GM21381 (cell line): ENCODE results near the gene TMEM50A.
"Not testable (repeated sequence)": the region's sequence is repeated elsewhere in the genome, so short reads cannot be mapped to it uniquely, and the experiment has no call there.

Experiments
- ATAC-seq: cut with Tn5 transposase; IDR thresholded peaks from one replicate; pipeline ENCODE4 v1.9.1; 2021; ENCODE audit warnings: mild to moderate bottlenecking, moderate library complexity; ENCODE audit not compliant: unreplicated experiment

The TMEM50A gene

DNA sequence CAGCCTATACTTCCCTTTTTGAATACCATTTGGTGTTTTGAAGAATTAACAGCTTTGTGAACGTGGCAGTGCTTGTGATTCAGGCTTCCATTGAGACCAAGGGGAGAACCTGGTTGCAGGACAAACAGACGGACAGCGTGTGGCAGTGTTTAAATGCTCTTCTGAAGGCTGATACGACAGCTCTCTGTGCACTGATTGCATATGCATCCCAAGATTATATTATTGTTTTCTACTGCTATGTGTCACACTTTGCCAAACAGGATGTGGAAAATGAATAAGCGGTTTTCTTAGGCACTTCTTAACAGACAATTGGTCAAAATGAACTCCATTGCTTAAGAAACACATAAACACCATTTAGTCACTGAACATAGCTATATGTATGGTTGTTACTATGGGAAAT lies 8.2 kb upstream of the TMEM50A start:
- ATAC-seq, result not testable (repeated sequence)

DNA sequence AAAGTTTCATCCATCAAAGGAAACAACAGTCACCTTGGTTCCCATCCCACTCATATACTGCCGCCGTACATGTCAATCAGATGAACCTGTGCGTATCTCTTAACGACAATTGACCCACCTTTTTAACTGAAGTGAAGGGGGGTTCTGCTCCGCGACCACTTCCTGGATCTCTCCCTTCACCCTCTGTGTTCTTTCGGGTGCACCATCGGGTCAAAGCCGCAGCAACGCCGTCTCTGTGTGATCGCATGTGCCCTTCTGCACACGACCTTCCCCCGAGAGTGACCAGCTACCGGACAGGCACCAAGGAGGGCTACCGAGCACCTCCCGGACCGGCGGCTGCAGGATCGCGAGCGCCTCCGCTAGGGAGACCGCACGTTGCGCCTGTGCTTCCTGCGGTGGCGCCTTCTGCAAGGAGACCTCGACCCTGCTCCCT lies 1.2 kb upstream of the TMEM50A start:
- ATAC-seq, result not testable (repeated sequence)

DNA sequence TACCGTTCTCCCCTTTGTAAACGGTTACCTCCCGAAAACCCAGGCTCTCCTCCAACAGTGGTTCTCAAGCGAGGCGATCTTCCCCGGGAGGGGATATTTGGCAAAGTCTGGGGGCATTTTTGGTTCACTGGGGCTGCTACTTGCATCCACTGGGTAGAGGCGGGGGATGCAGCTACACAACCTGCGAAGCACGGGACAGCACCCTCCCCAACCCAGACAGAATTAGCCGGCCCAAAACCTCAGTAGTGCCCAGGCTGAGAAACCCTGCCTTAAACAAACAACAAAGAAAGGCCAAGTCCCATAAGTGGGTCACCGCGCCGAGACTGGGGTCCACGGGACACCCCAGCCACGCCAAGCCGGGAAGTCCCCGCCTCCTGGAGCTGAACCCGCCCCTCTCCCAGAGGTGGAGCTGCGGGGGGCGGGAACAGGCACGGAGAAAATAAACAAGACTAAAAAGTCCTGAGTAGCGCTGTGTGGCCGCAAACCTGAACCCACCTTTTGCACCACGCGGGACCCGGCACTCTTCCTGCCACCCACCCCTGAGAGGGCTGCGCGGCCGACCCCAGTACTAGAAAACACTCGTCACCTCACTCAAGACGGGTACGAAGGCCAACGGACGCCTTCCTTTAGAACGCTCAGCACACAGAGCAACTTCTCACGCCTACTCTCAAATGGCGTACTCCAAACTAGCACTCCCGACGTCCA lies 499 bp upstream of the TMEM50A start:
- ATAC-seq, result peak; percentile 38

DNA sequence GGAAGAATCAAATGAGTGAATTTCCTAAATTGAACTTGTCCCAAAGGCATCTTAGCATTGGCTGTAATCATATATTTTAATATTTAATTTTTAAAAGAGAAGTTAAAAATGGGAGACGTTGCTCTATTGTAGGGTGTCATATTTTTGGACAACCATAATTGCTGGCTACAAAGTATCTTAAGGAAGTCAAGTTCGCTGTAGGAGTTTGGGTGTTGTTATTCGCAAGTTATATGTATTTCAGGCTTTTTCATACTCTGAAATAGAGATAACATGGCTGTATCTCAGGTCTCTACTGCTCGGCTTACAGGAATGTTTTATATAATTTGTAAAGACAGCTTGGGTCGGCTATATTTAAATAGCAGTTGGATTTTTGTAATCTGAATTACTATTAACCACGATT lies 852 bp downstream of the TMEM50A start:
- ATAC-seq, result no peak

DNA sequence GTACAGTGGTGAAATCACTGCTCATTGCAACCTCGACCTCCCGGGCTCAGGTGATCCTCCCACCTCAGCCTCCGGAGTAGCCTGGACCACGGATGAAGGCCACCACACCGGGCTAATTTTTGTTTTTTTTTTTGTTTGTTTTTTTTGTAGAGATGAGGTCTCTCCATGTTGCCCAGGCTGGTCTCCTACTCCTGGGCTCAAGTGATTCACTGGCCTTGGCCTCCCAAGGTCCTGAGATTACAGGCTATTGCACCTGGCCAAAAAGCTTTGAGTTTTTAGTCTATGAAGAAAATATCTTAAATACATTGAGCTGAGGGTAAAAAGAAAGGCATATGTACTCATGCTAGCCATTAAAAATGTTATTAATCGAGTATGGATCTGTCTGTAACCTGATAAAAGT lies 3.6 kb downstream of the TMEM50A start:
- ATAC-seq, result no peak

DNA sequence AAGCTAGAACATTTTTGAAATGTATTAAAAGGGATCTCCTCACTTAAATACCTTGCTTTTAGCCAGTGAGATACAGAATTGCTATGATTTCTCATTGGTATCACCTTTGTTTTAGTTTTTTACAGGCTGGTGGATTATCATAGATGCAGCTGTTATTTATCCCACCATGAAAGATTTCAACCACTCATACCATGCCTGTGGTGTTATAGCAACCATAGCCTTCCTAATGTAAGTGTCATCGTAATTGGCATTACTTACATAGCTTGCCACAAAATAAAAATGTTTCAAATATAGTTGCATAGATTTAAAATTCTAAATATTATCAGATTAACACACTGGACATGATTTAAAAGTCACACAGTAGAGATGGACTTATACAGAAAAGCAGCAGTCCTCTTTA lies 4.7 kb downstream of the TMEM50A start:
- no peak for ATAC-seq

- no peak for ATAC-seq
Measured at GRCh38 chr1:25343872-25344271, 5.7 kb downstream of the TMEM50A start.

GRCh38 chr1:25347556-25347955 lies 9.4 kb downstream of the TMEM50A start:
- ATAC-seq, result no peak

DNA sequence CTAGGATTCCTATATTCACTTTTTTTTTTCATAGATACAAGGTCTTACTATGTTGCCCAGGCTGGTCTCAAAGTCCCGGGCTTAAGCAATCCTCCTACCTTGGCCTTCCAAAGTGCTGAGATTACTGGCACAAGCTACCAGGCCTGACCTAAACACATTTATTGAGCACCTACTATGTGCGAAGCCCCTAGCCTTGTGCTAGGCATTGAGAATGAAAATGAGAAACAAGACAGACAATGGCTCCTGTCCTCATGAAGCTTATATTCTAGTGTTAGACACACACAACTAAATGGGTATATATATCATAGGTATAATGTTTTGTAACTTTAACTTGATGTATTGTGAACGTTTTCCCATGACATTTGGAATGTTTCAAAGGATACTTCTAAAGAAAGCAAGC lies 11.5 kb downstream of the TMEM50A start:
- no peak for ATAC-seq

- ATAC-seq, result no peak
Measured at GRCh38 chr1:25355841-25356395, 17.8 kb downstream of the TMEM50A start.

- ATAC-seq, result no peak
Measured at GRCh38 chr1:25356441-25356840, 18.3 kb downstream of the TMEM50A start.

DNA sequence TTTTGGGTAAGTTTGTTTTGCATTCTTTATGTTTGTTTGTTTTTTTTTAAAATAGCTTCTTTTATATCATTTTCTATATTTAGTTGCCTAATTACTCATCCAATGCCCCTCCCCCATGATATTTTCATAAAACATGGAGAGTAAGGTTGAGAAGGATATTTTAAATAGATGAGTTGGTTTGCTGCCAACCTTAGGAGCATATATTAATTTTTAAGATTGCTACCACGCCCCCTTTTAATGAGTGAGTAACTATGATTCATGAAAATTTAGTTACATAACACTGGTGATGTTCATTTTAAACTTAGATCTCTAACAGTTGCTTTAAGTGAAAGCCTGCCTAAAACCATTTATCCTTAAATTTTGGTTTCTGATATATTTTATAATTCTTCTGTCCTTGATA lies 18.7 kb downstream of the TMEM50A start:
- ATAC-seq, result no peak

DNA sequence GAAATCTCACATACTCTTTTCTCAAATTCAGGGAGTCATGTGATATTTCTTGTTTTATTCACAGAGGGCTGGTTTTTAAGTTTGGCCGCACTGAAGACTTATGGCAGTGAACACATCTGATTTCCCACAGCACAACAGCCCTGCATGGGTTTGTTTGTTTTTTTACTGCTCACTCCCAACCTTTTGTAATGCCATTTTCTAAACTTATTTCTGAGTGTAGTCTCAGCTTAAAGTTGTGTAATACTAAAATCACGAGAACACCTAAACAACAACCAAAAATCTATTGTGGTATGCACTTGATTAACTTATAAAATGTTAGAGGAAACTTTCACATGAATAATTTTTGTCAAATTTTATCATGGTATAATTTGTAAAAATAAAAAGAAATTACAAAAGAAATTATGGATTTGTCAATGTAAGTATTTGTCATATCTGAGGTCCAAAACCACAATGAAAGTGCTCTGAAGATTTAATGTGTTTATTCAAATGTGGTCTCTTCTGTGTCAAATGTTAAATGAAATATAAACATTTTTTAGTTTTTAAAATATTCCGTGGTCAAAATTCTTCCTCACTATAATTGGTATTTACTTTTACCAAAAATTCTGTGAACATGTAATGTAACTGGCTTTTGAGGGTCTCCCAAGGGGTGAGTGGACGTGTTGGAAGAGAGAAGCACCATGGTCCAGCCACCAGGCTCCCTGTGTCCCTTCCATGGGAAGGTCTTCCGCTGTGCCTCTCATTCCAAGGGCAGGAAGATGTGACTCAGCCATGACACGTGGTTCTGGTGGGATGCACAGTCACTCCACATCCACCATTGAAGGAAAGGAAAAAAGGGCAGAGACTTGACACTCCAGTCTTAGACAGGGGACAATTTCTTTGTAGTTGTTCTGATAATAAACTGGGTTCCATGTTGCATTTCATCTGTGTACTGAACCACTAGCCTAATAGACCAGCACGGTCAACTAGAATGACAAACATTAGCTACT lies 22.8 kb downstream of the TMEM50A start:
- no peak for ATAC-seq

DNA sequence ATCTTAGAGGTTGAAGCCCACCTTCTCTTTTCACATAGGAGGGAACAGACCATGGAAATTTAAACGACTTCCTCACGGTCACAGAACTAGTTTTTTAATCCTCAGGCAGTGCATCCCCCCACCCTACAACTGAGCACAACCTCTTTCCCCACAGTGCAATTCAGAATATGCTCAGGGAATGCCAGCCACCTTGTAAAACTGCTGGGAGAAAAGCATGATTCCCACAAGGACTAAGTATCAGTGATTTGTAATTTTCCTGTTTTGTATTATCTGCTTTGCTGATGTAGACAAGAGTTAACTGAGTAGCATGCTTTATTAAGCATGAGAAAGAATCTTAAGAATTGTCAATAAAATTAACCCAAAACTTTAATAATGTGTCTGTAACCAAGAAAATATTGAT lies 23.8 kb downstream of the TMEM50A start:
- ATAC-seq, result no peak

GRCh38 chr1:25362634-25363559 lies 24.8 kb downstream of the TMEM50A start:
- not testable (repeated sequence) for ATAC-seq

GRCh38 chr1:25369241-25369640 lies 31.1 kb downstream of the TMEM50A start:
- no peak for ATAC-seq

- not testable (repeated sequence) for ATAC-seq
Measured at GRCh38 chr1:25369691-25370271, 31.6 kb downstream of the TMEM50A start.

- ATAC-seq, result not testable (repeated sequence)
Measured at GRCh38 chr1:25371757-25372156, 33.6 kb downstream of the TMEM50A start.

GRCh38 chr1:25378367-25378766 lies 40.2 kb downstream of the TMEM50A start:
- ATAC-seq, result not testable (repeated sequence)

DNA sequence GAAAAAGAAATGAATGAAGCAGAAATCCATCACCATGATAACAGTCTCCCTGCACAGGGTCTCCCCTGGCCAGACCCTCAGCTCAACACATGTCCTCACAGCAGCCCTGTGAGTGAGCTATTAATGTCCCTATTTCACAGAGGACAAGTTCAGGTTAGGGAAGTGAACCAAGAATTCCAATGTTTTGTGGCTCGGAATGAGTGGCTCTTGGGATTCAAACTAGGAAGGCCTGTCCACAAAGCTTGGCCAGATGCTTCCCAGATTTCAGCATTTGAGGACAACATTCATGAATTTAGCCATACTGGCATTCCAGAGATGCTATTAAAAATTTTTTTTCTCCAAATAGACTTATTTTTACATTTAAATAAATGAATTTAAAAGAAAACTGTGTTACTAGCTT lies 44.4 kb downstream of the TMEM50A start:
- ATAC-seq, result not testable (repeated sequence)
